CD4-positive, alpha-beta T cell treated with Interleukin-2 at 100 ng/mL for 4 hours (primary cell): Measurements from ENCODE around the gene RAPSN.

ENCODE experiments used
- DNase-seq: peaks from one replicate; pipeline ENCODE4 v3.0.0-alpha.2; 2020; ENCODE audit warnings: low spot score

RAPSN gene

GRCh38 chr11:47407746-47408590, 41.0 kb downstream of the RAPSN start, which contains the start of gene SLC39A13:
SLC39A13 (plus strand) TSS chr11:47408590; CDS start chr11:47410095, 1,505 bp downstream.
- peak; percentile 93 for DNase-seq

GRCh38 chr11:47406896-47407745, 41.8 kb downstream of the RAPSN start:
- no peak for DNase-seq

DNA sequence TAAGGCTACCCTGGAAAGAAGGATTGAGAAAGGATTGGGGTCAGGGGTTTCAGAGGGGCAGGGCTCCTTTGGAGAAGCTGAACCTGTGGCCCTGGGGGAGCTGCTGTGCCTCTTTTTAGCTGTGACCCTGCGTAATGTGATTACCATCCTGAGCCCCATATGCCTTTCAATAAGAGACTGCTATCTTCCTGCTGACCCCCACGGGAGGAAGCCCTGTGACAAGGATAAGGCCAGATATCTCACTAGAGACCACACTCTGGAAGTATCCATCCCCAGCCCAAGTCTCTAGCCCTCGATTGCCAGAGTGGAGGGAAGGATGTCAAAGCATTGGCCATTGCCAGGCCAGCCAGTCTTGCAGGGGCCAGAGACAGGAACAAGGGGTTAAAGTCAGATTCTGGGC, 45.4 kb downstream of the RAPSN start:
- DNase-seq: no peak

GRCh38 chr11:47403135-47403534, 45.8 kb downstream of the RAPSN start:
- DNase-seq: no peak

GRCh38 chr11:47400768-47401279, 48.1 kb downstream of the RAPSN start:
- DNase-seq: no peak

- peak; percentile 27 for DNase-seq
Measured at GRCh38 chr11:47399860-47400767, 48.8 kb downstream of the RAPSN start.

DNA sequence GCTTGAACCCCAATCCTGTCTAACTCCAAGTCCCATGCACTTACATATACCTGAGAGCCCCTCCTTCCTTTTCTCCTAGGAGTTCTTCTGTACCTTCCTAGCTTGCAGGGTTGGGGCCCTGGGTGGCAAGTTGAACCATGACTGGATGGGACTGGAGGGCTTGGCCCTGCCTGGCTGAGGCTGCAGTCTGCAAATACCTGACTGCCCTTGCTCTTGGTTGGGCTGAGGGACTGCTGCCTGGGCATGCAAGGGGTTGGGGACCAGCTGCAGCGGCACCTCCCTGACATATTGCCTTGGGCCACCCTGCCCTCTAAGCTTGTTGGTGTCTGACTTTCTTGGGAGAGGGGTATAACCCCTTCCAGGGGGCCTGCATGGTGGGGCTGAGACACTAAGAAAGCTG, 50.4 kb downstream of the RAPSN start:
- DNase-seq: no peak

GRCh38 chr11:47398011-47398410, 50.9 kb downstream of the RAPSN start:
- DNase-seq: no peak

GRCh38 chr11:47396049-47396320, 53.0 kb downstream of the RAPSN start:
- DNase-seq: no peak

DNA sequence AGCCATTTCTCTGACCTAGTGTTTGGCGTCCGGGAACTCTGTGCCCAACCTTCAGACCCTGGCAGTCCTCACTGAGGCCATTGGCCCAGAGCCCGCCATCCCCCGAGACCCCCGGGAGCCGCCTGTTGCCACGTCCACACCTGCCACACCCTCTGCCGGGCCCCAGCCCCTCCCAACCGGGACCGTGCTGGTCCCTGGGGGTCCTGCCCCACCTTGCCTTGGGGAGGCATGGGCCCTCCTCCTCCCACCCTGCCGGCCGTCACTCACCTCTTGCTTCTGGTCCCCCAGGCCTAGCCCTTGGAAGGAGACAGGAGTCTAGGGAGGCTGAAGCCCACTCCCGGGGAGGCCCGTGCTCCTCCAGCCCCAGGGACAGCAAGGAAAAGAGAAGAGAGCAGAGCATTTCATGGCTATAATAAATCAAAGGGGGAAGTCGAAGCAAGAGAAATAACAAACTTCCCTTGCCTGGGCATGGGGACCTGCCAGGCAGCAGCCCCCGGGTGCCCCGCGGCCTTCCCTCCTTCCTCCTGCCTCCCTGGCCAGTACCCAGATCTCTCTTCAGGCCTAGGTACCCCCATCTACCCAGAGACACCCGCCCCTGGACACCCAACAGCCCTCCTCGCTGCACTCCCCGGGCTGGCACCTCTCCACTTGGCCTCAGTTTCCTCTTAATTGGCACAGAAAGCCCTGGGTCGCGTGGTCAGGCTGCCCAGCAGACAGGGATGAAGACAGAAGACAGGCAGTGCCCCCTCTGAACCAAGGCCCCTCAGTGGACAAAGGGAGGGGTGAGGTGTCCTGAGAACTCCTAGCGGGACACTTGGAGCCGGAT, 53.5 kb downstream of the RAPSN start:
- no peak for DNase-seq

GRCh38 chr11:47394322-47395222, 54.4 kb downstream of the RAPSN start:
- DNase-seq: peak; percentile 71

- no peak for DNase-seq
Measured at GRCh38 chr11:47394050-47394321, 55.0 kb downstream of the RAPSN start.

GRCh38 chr11:47393163-47394049, 55.5 kb downstream of the RAPSN start:
- DNase-seq: no peak

- DNase-seq: no peak
Measured at GRCh38 chr11:47392546-47393162, 56.3 kb downstream of the RAPSN start.

- DNase-seq: no peak
Measured at GRCh38 chr11:47391711-47392432, 57.1 kb downstream of the RAPSN start.

- DNase-seq: no peak
Measured at GRCh38 chr11:47391077-47391583, 57.8 kb downstream of the RAPSN start.

- DNase-seq: no peak
Measured at GRCh38 chr11:47390422-47390760, 58.5 kb downstream of the RAPSN start.
